Smooth muscle cell (in vitro differentiated cells): ENCODE measurements around the gene PPP2R2C. TPM values are rescaled to one million over a fixed set of nuclear protein-coding genes. Genes with fewer than 3 reads are reported as not detected.

Source experiments
- DNase-seq: peaks from one replicate; lab custom pipeline; 2025; ENCODE audit not compliant: unreplicated experiment; lab: John Stamatoyannopoulos, UW
- H2AFZ ChIP-seq: fragments of 200-600 bp; sonication (generic); 2 replicates; pipeline ENCODE4 v1.6.0; 2016; ENCODE audit warnings: antibody characterized with exemption, low read depth, mild to moderate bottlenecking
- H3F3A ChIP-seq: fragments of 200-600 bp; sonication (generic); 2 replicates; pipeline ENCODE4 v1.6.0; 2017; ENCODE audit warnings: antibody characterized with exemption, low read depth
- H3K27ac ChIP-seq: fragments of 200-600 bp; sonication (generic); 2 replicates; pipeline ENCODE4 v1.5.1; 2016; ENCODE audit warnings: low read depth, mild to moderate bottlenecking
- H3K27me3 ChIP-seq: fragments of 200-600 bp; sonication (generic); 2 replicates; pipeline ENCODE4 v1.6.1; 2016; ENCODE audit warnings: low read depth, mild to moderate bottlenecking
- H3K36me3 ChIP-seq: fragments of 200-600 bp; sonication (generic); 2 replicates; pipeline ENCODE4 v1.5.1; 2016; ENCODE audit warnings: low read depth
- H3K4me1 ChIP-seq: fragments of 200-600 bp; sonication (generic); 2 replicates; pipeline ENCODE4 v1.5.1; 2016; ENCODE audit warnings: low read depth
- H3K4me2 ChIP-seq: fragments of 200-600 bp; sonication (generic); 2 replicates; pipeline ENCODE4 v1.6.0; 2016; ENCODE audit warnings: mild to moderate bottlenecking
- H3K4me3 ChIP-seq: fragments of 200-600 bp; sonication (generic); 2 replicates; pipeline ENCODE4 v1.5.1; 2016; ENCODE audit warnings: mild to moderate bottlenecking
- H3K79me2 ChIP-seq: fragments of 200-600 bp; sonication (generic); 2 replicates; pipeline ENCODE4 v1.6.0; 2016; ENCODE audit warnings: low read depth, mild to moderate bottlenecking
- H3K9ac ChIP-seq: fragments of 200-600 bp; sonication (generic); 2 replicates; pipeline ENCODE4 v1.6.0; 2016; ENCODE audit warnings: low read depth
- H3K9me3 ChIP-seq: fragments of 200-600 bp; sonication (generic); replicated peaks from 2 replicates; pipeline ENCODE4 v1.5.1; 2016; ENCODE audit warnings: low read depth
- H4K20me1 ChIP-seq: fragments of 200-600 bp; sonication (generic); 2 replicates; pipeline ENCODE4 v1.6.0; 2016; ENCODE audit warnings: low read depth
- CTCF ChIP-seq: fragments of 200-600 bp; sonication (generic); IDR thresholded peaks from 2 replicates; pipeline ENCODE4 v1.5.1; 2017; ENCODE audit warnings: borderline replicate concordance, mild to moderate bottlenecking, antibody characterized with exemption; ENCODE audit not compliant: insufficient read depth, poor library complexity, severe bottlenecking
- WGBS: methylation state at CpG from one replicate; pipeline ENCODE4 v1.1.7; 2016; ENCODE audit warnings: low lambda C conversion rate; 5-methylcytosine and 5-hydroxymethylcytosine counted together
- polyA plus RNA-seq: library from polyadenylated mRNA; unstranded; fragments of >200 nt; fragmentation: Nextera tagmentation; extraction: Ambion mirVana; gene quantifications from 2 replicates; pipeline ENCODE4 v1.2.1, GENCODE V29; 2016
- total RNA-seq: library from RNA; depleted of rRNA; stranded (reverse); fragments of >200 nt; gene quantifications from 2 replicates; pipeline ENCODE4 v1.2.3, GENCODE V29; 2014

PPP2R2C gene
- total and polyA plus RNA-seq, 2 experiments from 2014 or later: 0.54 to 1.8 TPM

GRCh38 chr4:6293661-6294060 lies 178.8 kb downstream of the PPP2R2C start:
- H3K9ac ChIP-seq: no peak overlapping the region
- H3K36me3 ChIP-seq: no peaks in the 10 kb centered on the region
- H2AFZ ChIP-seq: no peak overlapping the region
- 88% methylated on average over 8 of the region's 8 CpGs for WGBS
- H3K4me1 ChIP-seq: no peaks in the 10 kb centered on the region
- no peak overlapping the region for H3K27ac ChIP-seq
- no peaks in the 10 kb centered on the region for H3K9me3 ChIP-seq
- no peak overlapping the region for H3K4me2 ChIP-seq
- no peaks in the 10 kb centered on the region for H3F3A ChIP-seq
- no peak overlapping the region for H3K4me3 ChIP-seq
- no peaks in the 10 kb centered on the region for H3K79me2 ChIP-seq
- no peaks in the 10 kb centered on the region for H3K27me3 ChIP-seq
- H4K20me1 ChIP-seq: peaks cover 6% of the 10 kb centered on the region
- TF ChIP-seq CTCF: no peak
- no peak for DNase-seq

GRCh38 chr4:6293097-6293445 lies 179.3 kb downstream of the PPP2R2C start:
- TF ChIP-seq CTCF: no peak
- H2AFZ ChIP-seq: no peak overlapping the region
- H3K4me3 ChIP-seq: no peak overlapping the region
- H3K9me3 ChIP-seq: no peaks in the 10 kb centered on the region
- no peak overlapping the region for H3K27ac ChIP-seq
- no peaks in the 10 kb centered on the region for H3K79me2 ChIP-seq
- WGBS: 100% methylated on average over 8 of the region's 8 CpGs
- no peaks in the 10 kb centered on the region for H3F3A ChIP-seq
- no peak overlapping the region for H3K9ac ChIP-seq
- H3K4me2 ChIP-seq: no peak overlapping the region
- H3K4me1 ChIP-seq: no peaks in the 10 kb centered on the region
- no peaks in the 10 kb centered on the region for H3K36me3 ChIP-seq
- DNase-seq: no peak
- no peaks in the 10 kb centered on the region for H4K20me1 ChIP-seq
- H3K27me3 ChIP-seq: no peaks in the 10 kb centered on the region

- DNase-seq: no peak
- 93% methylated on average over 12 of the region's 13 CpGs for WGBS
Measured at GRCh38 chr4:6292376-6293096, 179.9 kb downstream of the PPP2R2C start.

More at GRCh38 chr4:6292376-6293096, 179.9 kb downstream of the PPP2R2C start:
- Histone ChIP-seq H3K36me3 (no peaks in the 10 kb centered on the region), H3K9me3 (no peaks in the 10 kb centered on the region), H3K9ac (no peak overlapping the region), H3K27me3 (no peaks in the 10 kb centered on the region), H3K4me3 (no peak overlapping the region), H3K4me2 (no peak overlapping the region), H3K4me1 (no peaks in the 10 kb centered on the region), H2AFZ (no peak overlapping the region), H3K27ac (no peak overlapping the region), H3F3A (no peaks in the 10 kb centered on the region), H3K79me2 (no peaks in the 10 kb centered on the region), H4K20me1 (no peaks in the 10 kb centered on the region)
- no peak for TF ChIP-seq CTCF
